ENCODE data around the gene PLCB1.

GRCh38 chr20:8244637-8245036 is 112.6 kb downstream of the PLCB1 start:
- TF ChIP-seq POLR2AphosphoS5 (IDR thresholded peaks at IDR 0.05; ENCODE audit: borderline replicate concordance, low read depth, low read length) (no peak), EZH2 (IDR thresholded peaks at IDR 0.05) (no peak)

Measured in SK-N-MC (cell line).